Ovary (tissue), 9 donors: ENCODE data around the gene SERBP1. TPM values are rescaled to one million over a fixed set of nuclear protein-coding genes. Genes with fewer than 3 reads are reported as not detected.

Experiments used
- DNase-seq, 5 donors: peaks; one replicate each; pipeline ENCODE4 v3.0.0-alpha.2; 2019 to 2020
- H3K27ac ChIP-seq, 2 donors: fragments of 200-600 bp; one replicate each; pipeline versions ENCODE4 v1.5.1 to v1.8.0; 2019 to 2022
- H3K27me3 ChIP-seq: fragments of 200-600 bp; one replicate; pipeline ENCODE4 v1.8.0; 2022
- H3K36me3 ChIP-seq: fragments of 200-600 bp; sonication (generic); one replicate; pipeline ENCODE4 v1.5.1; 2019
- H3K4me1 ChIP-seq: one replicate; pipeline ENCODE4 v1.8.1; 2013; ENCODE audit warnings: mild to moderate bottlenecking, moderate library complexity; ENCODE audit not compliant: insufficient read depth
- H3K4me3 ChIP-seq: fragments of 200-600 bp; sonication (generic); one replicate; pipeline ENCODE4 v1.5.1; 2017
- H3K9me3 ChIP-seq, 2 donors: fragments of 200-600 bp in 1 of 2; sonication (generic) in 1 of 2; one replicate each; pipeline versions ENCODE4 v1.5.1 to v1.8.1; 2013 to 2019; ENCODE audit warnings: mild to moderate bottlenecking in 1 of 2, moderate library complexity in 1 of 2
- CTCF ChIP-seq, 3 donors: fragments of 450-650 bp in 2 of 3; fragments of 200-600 bp in 1 of 3; IDR thresholded peaks; one replicate each; pipeline versions ENCODE4 v1.5.1 to v1.8.0; 2016 to 2022; ENCODE audit warnings: antibody characterized with exemption in 3 of 3, mild to moderate bottlenecking in 1 of 3
- EP300 ChIP-seq: sonication (generic); formaldehyde crosslinking; IDR thresholded peaks from one replicate; pipeline ENCODE4 v1.6.1; 2017; ENCODE audit warnings: antibody characterized with exemption
- POLR2A ChIP-seq: fragments of 450-650 bp; IDR thresholded peaks from one replicate; pipeline ENCODE4 v1.6.1; 2017; ENCODE audit warnings: antibody characterized with exemption, mild to moderate bottlenecking, moderate library complexity
- WGBS, 3 donors: extraction: QIAGEN DNeasy Blood & Tissue Kit in 1 of 3; methylation state at CpG; one replicate each; pipeline versions ENCODE4 v1.1.5 to v1.1.7; 2013 to 2017; 5-methylcytosine and 5-hydroxymethylcytosine counted together
- intact Hi-C, 4 donors: fragments of 100-400 bp; cut with DNase I; formaldehyde crosslinking; loops; one replicate each; pipeline versions ENCODE4 v1.11.0 to v1.15.1; 2022 to 2023
- polyA plus RNA-seq, 2 donors: library from polyadenylated mRNA; stranded (reverse); fragments of 200-250 nt in 1 of 2; fragments of 350-450 nt in 1 of 2; fragmentation: Illumina TruSeq in 1 of 2; extraction: RNeasy Lipid Tissue Mini Kit (QIAGEN cat#74804) in 1 of 2; gene quantifications; one replicate each; pipeline ENCODE4 v1.2.3, GENCODE V29; 2013 to 2014
- total RNA-seq, 7 donors: library from RNA; depleted of rRNA in 2 of 7; stranded (reverse); fragments of >200 nt in 2 of 7; fragmentation: NEBNext Ultra II Directional in 3 of 7; extraction: Animal tissue kit (Norgen Biotek cat#: 25700) in 3 of 7; gene quantifications; one replicate each; pipeline versions ENCODE4 v1.1.0 to v1.2.4, GENCODE V29; 2016 to 2023
- donor health status: DM: no; HTN: no; CAD: no; lungs with moderate emphysema.
- donor health status: DM: no; HTN: no; CAD: no.
- donor health status: Bipolar disorder and iron deficiency.
- donor health status: DM: yes; HTN: yes; CAD: no.
- donor health status: DM: no; HTN: no; CAD: no.
- donor health status: DM: yes; HTN: yes; CAD: no.

Gene SERBP1
- total and polyA plus RNA-seq, 9 donors, result 117 to 180 (median 150) TPM

- WGBS, 3 donors, result 94 to 97% (median 96%) methylated on average over 6 of the region's 6 CpGs
- DNase-seq, result no peak
- H3K4me3 ChIP-seq, result no peak overlapping the region
- TF ChIP-seq EP300, result no peak
- no peak for TF ChIP-seq CTCF (IDR thresholded peaks at IDR 0.05)
- TF ChIP-seq POLR2A, result no peak
- no peaks in the 10 kb centered on the region for H3K9me3 ChIP-seq
- intact Hi-C loops, result no loop called here
- no peak overlapping the region for H3K27ac ChIP-seq
- no peaks in the 10 kb centered on the region for H3K4me1 ChIP-seq
- no peaks in the 10 kb centered on the region for H3K27me3 ChIP-seq
- H3K36me3 ChIP-seq, result no peaks in the 10 kb centered on the region
These were observed 9.3 kb upstream of the SERBP1 start for GRCh38 chr1:67439277-67440029.

GRCh38 chr1:67437961-67438360 is 7.8 kb upstream of the SERBP1 start:
- 70 to 83% (median 80%) methylated on average over 2 of the region's 2 CpGs for WGBS, 3 donors
- no peaks in the 10 kb centered on the region for H3K4me1 ChIP-seq
- H3K9me3 ChIP-seq, result no peaks in the 10 kb centered on the region
- no peak overlapping the region for H3K4me3 ChIP-seq
- TF ChIP-seq EP300 (no peak), CTCF (IDR thresholded peaks at IDR 0.05) (no peak), POLR2A (no peak)
- H3K27ac ChIP-seq, result no peak overlapping the region
- intact Hi-C loops, result no loop called here
- no peaks in the 10 kb centered on the region for H3K36me3 ChIP-seq
- no peaks in the 10 kb centered on the region for H3K27me3 ChIP-seq
- no peak for DNase-seq

GRCh38 chr1:67436511-67437055 is 6.4 kb upstream of the SERBP1 start:
- 94 to 96% (median 96%) methylated on average over 4 of the region's 4 CpGs for WGBS, 3 donors
- DNase-seq, result no peak
- TF ChIP-seq CTCF (IDR thresholded peaks at IDR 0.05) (no peak), EP300 (no peak), POLR2A (no peak)
- H3K27ac ChIP-seq, result no peak overlapping the region
- H3K4me1 ChIP-seq, result peaks cover 2% of the 10 kb centered on the region
- no peaks in the 10 kb centered on the region for H3K36me3 ChIP-seq
- no peaks in the 10 kb centered on the region for H3K9me3 ChIP-seq
- H3K27me3 ChIP-seq, result no peaks in the 10 kb centered on the region
- intact Hi-C loops, result no loop called here
- no peak overlapping the region for H3K4me3 ChIP-seq

- H3K9me3 ChIP-seq, result no peaks in the 10 kb centered on the region
- no peak for DNase-seq
- peaks cover 2% of the 10 kb centered on the region for H3K4me1 ChIP-seq
- H3K4me3 ChIP-seq, result no peak overlapping the region
- TF ChIP-seq EP300, result no peak
- H3K36me3 ChIP-seq, result no peaks in the 10 kb centered on the region
- intact Hi-C loops, result no loop called here
- 17 to 28% (median 26%) methylated on average over 2 of the region's 2 CpGs for WGBS, 3 donors
- H3K27me3 ChIP-seq, result no peaks in the 10 kb centered on the region
- no peak overlapping the region for H3K27ac ChIP-seq
These were observed 4.3 kb upstream of the SERBP1 start for GRCh38 chr1:67434491-67434890.

- no peaks in the 10 kb centered on the region for H3K9me3 ChIP-seq
- intact Hi-C loops, result no loop called here
These were observed 3.6 kb upstream of the SERBP1 start for GRCh38 chr1:67433837-67434236.

More at GRCh38 chr1:67433837-67434236, 3.6 kb upstream of the SERBP1 start:
- Histone ChIP-seq H3K4me1 (peaks cover 2% of the 10 kb centered on the region), H3K27ac (no peak overlapping the region), H3K36me3 (no peaks in the 10 kb centered on the region), H3K27me3 (no peaks in the 10 kb centered on the region), H3K4me3 (no peak overlapping the region)
- WGBS, 3 donors, result 62 to 65% (median 64%) methylated on average over 2 of the region's 2 CpGs
- no peak for TF ChIP-seq CTCF (IDR thresholded peaks at IDR 0.05)
- no peak for DNase-seq
